Stimulated activated effector memory CD8-positive, alpha-beta T cell treated with anti-CD3 and anti-CD28 coated beads, Interleukin-12 subunit alpha, Interleukin-12 subunit beta, amount 100 ng/mL, for 72 hours (primary cell): ENCODE results near the gene CACNG5.
A peak's percentile ranks its signal among the peaks of the same experiment; 100 is the strongest.
"Not testable (repeated sequence)": the region's sequence is repeated elsewhere in the genome, so short reads cannot be mapped to it uniquely, and the experiment has no call there.

Experiments
- ATAC-seq: fragments of 150-1000 bp; cut with Tn5 transposase; 2 replicates; pipeline ENCODE4 v1.10.0; 2021
- DNase-seq, 2 donors: peaks; one replicate each; pipeline ENCODE4 v3.0.0; 2021 to 2022; ENCODE audit warnings: low spot score in 2 of 2
- H3K27ac Mint-ChIP-seq: one replicate; pipeline ENCODE4 v1.8.0; 2022; ENCODE audit warnings: mild to moderate bottlenecking, mixed read lengths
- H3K36me3 Mint-ChIP-seq: one replicate; pipeline ENCODE4 v1.8.0; 2022; ENCODE audit warnings: mild to moderate bottlenecking, mixed read lengths
- H3K4me1 Mint-ChIP-seq: one replicate; pipeline ENCODE4 v1.8.0; 2022; ENCODE audit warnings: mixed read lengths
- H3K4me3 Mint-ChIP-seq: one replicate; pipeline ENCODE4 v1.8.0; 2022; ENCODE audit warnings: mild to moderate bottlenecking, mixed read lengths
- H3K9me3 Mint-ChIP-seq: one replicate; pipeline ENCODE4 v1.8.0; 2022; ENCODE audit warnings: mixed read lengths

The CACNG5 gene

GRCh38 chr17:66900126-66901010 is 65.5 kb downstream of the CACNG5 start:
- H3K36me3 Mint-ChIP-seq: no peaks in the 10 kb centered on the region
- no peak overlapping the region for H3K27ac Mint-ChIP-seq
- no peak overlapping the region for H3K4me3 Mint-ChIP-seq
- DNase-seq: no peak
- H3K9me3 Mint-ChIP-seq: no peaks in the 10 kb centered on the region
- ATAC-seq: no peak
- no peaks in the 10 kb centered on the region for H3K4me1 Mint-ChIP-seq

GRCh38 chr17:66903296-66903695 is 68.4 kb downstream of the CACNG5 start:
- not testable (repeated sequence) for ATAC-seq, H3K9me3 Mint-ChIP-seq, H3K27ac Mint-ChIP-seq, H3K4me1 Mint-ChIP-seq, DNase-seq, H3K4me3 Mint-ChIP-seq, H3K36me3 Mint-ChIP-seq

GRCh38 chr17:66903781-66904180 is 68.9 kb downstream of the CACNG5 start:
- no peaks in the 10 kb centered on the region for H3K9me3 Mint-ChIP-seq
- H3K4me1 Mint-ChIP-seq: peaks cover 6% of the 10 kb centered on the region
- H3K27ac Mint-ChIP-seq: no peak overlapping the region
- no peak overlapping the region for H3K4me3 Mint-ChIP-seq
- no peak for DNase-seq
- ATAC-seq: no peak
- H3K36me3 Mint-ChIP-seq: no peaks in the 10 kb centered on the region

- DNase-seq (no peak), ATAC-seq (no peak)
- H3K36me3 Mint-ChIP-seq: no peaks in the 10 kb centered on the region
- H3K4me3 Mint-ChIP-seq: no peak overlapping the region
- no peaks in the 10 kb centered on the region for H3K9me3 Mint-ChIP-seq
- H3K27ac Mint-ChIP-seq: no peak overlapping the region
- H3K4me1 Mint-ChIP-seq: peaks cover 6% of the 10 kb centered on the region
Measured at GRCh38 chr17:66904760-66905624, 70.1 kb downstream of the CACNG5 start.

- DNase-seq (peak; percentile 40 to 82), ATAC-seq (peak; percentile 61)
- H3K4me3 Mint-ChIP-seq: no peak overlapping the region
- H3K9me3 Mint-ChIP-seq: no peaks in the 10 kb centered on the region
- H3K27ac Mint-ChIP-seq: no peak overlapping the region
- H3K4me1 Mint-ChIP-seq: peaks cover 6% of the 10 kb centered on the region
- H3K36me3 Mint-ChIP-seq: no peaks in the 10 kb centered on the region
Measured at GRCh38 chr17:66906321-66907278, 71.7 kb downstream of the CACNG5 start.

GRCh38 chr17:66909804-66910373 is 75.0 kb downstream of the CACNG5 start:
- ATAC-seq (no peak), DNase-seq (no peak)
- Mint-ChIP-seq H3K9me3 (no peaks in the 10 kb centered on the region), H3K4me3 (no peak overlapping the region), H3K36me3 (no peaks in the 10 kb centered on the region), H3K27ac (no peak overlapping the region), H3K4me1 (peaks cover 6% of the 10 kb centered on the region)

GRCh38 chr17:66910651-66911285 is 75.9 kb downstream of the CACNG5 start:
- H3K4me1 Mint-ChIP-seq: peaks cover 10% of the 10 kb centered on the region
- no peaks in the 10 kb centered on the region for H3K9me3 Mint-ChIP-seq
- H3K36me3 Mint-ChIP-seq: no peaks in the 10 kb centered on the region
- ATAC-seq (peak; percentile 19), DNase-seq (no peak)
- no peak overlapping the region for H3K27ac Mint-ChIP-seq
- H3K4me3 Mint-ChIP-seq: no peak overlapping the region

GRCh38 chr17:66915204-66915611 is 80.3 kb downstream of the CACNG5 start:
- no peak for DNase-seq
- Mint-ChIP-seq H3K4me3 (no peak overlapping the region), H3K4me1 (peaks cover 7% of the 10 kb centered on the region), H3K36me3 (no peaks in the 10 kb centered on the region), H3K9me3 (no peaks in the 10 kb centered on the region), H3K27ac (no peak overlapping the region)
- ATAC-seq: no peak

GRCh38 chr17:66915792-66916191 is 80.9 kb downstream of the CACNG5 start:
- Mint-ChIP-seq H3K9me3 (no peaks in the 10 kb centered on the region), H3K4me1 (peaks cover 7% of the 10 kb centered on the region), H3K27ac (no peak overlapping the region), H3K4me3 (no peak overlapping the region), H3K36me3 (no peaks in the 10 kb centered on the region)
- ATAC-seq (no peak), DNase-seq (no peak)

GRCh38 chr17:66916946-66917345 is 82.0 kb downstream of the CACNG5 start:
- no peaks in the 10 kb centered on the region for H3K36me3 Mint-ChIP-seq
- no peaks in the 10 kb centered on the region for H3K9me3 Mint-ChIP-seq
- no peak overlapping the region for H3K4me3 Mint-ChIP-seq
- no peak overlapping the region for H3K27ac Mint-ChIP-seq
- ATAC-seq: no peak
- DNase-seq: no peak
- peaks cover 7% of the 10 kb centered on the region for H3K4me1 Mint-ChIP-seq

- no peaks in the 10 kb centered on the region for H3K36me3 Mint-ChIP-seq
- H3K27ac Mint-ChIP-seq: no peak overlapping the region
- H3K4me3 Mint-ChIP-seq: no peak overlapping the region
- H3K9me3 Mint-ChIP-seq: no peaks in the 10 kb centered on the region
- H3K4me1 Mint-ChIP-seq: peaks cover 7% of the 10 kb centered on the region
- ATAC-seq: no peak
- DNase-seq: no peak
Measured at GRCh38 chr17:66918896-66919295, 84.0 kb downstream of the CACNG5 start.

- Mint-ChIP-seq H3K9me3 (no peaks in the 10 kb centered on the region), H3K4me1 (peaks cover 6% of the 10 kb centered on the region), H3K27ac (no peak overlapping the region), H3K36me3 (no peaks in the 10 kb centered on the region), H3K4me3 (no peak overlapping the region)
- ATAC-seq (no peak), DNase-seq (no peak)
Measured at GRCh38 chr17:66920435-66920834, 85.5 kb downstream of the CACNG5 start.

- DNase-seq (no peak), ATAC-seq (peak; percentile 36)
- no peak overlapping the region for H3K4me3 Mint-ChIP-seq
- peaks cover 1% of the 10 kb centered on the region for H3K4me1 Mint-ChIP-seq
- no peaks in the 10 kb centered on the region for H3K36me3 Mint-ChIP-seq
- H3K27ac Mint-ChIP-seq: no peak overlapping the region
- H3K9me3 Mint-ChIP-seq: no peaks in the 10 kb centered on the region
Measured at GRCh38 chr17:66920950-66921349, 86.0 kb downstream of the CACNG5 start.

GRCh38 chr17:66923886-66924285 is 89.0 kb downstream of the CACNG5 start:
- Mint-ChIP-seq H3K4me1 (no peaks in the 10 kb centered on the region), H3K27ac (no peak overlapping the region), H3K9me3 (no peaks in the 10 kb centered on the region), H3K36me3 (no peaks in the 10 kb centered on the region), H3K4me3 (no peak overlapping the region)
- DNase-seq: no peak
- no peak for ATAC-seq
